ENCODE measurements around the gene PPP2R3C.
"Not testable (repeated sequence)": the region's sequence is repeated elsewhere in the genome, so short reads cannot be mapped to it uniquely, and the experiment has no call there.

PPP2R3C gene

DNA sequence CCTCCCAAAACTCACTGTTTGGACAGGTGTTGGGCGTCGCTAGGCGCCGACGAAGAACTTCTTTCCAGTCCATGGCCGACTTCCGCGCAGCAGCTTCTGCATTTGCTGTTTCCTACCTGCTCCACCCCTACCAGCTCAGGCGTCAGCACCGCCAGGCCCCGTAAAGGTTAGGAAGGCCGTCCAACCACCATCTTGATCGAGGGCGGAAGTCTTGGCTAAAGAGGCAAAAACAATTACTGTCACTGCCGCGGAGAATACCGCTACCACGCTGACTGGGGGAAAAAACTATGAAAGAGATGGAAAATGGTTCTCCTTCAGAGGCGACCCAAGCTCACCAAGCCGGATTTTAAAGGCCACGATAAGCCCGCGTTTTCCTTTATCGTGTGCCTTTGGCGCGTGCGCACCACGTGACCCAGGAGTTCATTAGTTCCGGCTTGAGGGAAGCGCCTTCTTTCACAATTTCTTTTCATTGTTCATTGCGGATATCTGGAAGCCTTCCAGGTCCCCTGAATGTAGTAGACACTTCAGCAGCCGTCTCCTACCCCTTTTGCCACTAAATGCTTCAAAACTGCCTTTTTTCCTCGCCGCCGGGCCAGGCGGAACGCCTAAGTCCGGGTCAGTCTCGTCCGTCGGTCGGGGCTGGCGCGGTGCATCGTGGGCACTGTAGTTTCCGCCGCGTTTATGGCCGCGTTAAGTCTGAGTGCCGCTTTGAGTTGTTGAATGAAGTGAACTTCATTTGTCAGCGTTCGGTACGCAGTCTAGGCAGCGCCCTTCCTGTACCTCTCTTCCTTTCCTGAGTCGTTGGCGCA is at the start of gene PPP2R3C, which contains the start of gene PRORP:
Gene PPP2R3C (minus strand): TSS at position 104 of the 809 bp plus-strand sequence. CDS start 31 bp downstream, at position 73.
Gene PRORP (plus strand): TSS at position 666 of the 809 bp plus-strand sequence. CDS start 694 bp downstream, outside the sequence.
- peak; percentile 57 for DNase-seq (ENCODE audit: low read depth)

DNA sequence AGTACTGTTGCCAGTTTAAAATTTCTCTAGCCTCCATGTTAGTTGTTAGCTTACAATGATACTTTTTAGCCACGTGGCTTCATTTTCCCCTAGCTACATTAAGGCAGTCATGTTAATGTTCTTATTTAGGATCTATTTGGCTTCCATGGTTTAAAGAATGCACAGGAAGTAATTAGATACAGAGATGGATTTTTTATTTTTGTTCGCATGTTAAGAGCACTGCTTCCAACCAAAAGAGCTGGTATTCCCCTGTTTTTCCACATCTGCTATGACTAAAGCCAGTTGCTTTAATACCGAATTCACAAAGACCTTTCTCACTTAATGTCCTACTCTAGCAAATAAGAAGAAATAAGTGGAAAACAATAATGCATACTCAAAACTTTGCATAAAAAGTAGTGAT is 45.7 kb upstream of the PPP2R3C start:
- DNase-seq (ENCODE audit: low read depth), result no peak

- DNase-seq (ENCODE audit: low read depth), result no peak
Measured at GRCh38 chr14:35164849-35165248, 43.1 kb upstream of the PPP2R3C start.

- DNase-seq (ENCODE audit: low read depth), result no peak
Measured at GRCh38 chr14:35163384-35163783, 41.6 kb upstream of the PPP2R3C start.

DNA sequence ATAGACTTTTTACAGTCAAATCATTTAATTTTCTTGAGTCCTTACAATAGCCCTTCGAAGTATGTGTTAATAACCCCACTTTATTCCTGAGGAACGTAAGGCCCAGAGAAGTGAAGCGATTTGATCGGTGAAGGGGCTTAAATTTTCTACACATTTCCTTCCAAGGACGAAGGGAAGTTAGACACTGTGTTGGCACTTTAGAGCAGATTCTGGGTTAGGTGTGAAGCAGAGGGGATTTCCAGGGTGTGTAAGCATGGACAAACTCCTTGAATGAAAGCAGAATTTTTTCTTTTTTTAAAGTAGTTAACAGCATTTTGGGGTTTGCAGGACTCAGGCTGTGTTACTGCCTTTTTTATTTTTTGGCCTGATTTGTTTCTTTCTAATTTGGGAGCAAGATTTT is 39.4 kb upstream of the PPP2R3C start:
- DNase-seq (ENCODE audit: low read depth), result no peak

DNA sequence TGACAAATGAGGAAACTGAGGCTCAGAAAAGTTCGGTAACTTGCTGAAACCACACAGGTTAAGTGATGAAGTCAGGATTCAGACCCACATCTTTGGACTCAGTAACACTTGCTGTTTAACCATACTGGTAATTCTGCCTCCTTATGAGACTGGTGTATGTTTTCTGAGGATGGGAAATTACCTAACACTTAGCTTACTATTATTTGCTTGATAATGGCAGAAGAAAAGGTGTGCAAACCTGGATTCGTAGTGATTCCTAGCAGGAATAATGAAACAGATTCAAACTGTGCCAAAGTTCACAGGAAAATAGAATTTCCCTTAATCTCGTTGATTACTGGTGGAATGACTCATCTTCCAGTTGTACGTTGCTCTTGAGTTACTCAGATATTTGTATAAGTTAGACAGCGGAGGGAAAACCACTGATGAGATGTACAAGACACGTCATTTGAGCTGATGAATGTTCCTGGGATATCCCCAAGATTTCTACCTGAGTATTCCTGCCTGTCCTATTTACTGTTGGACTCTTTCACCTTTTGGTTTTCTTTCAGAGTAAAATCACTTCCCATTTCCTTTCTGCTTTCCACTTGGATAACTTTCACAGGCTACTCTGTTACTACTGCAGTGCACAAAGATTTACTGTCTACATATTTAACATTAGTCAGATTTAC is 38.1 kb upstream of the PPP2R3C start:
- no peak for DNase-seq (ENCODE audit: low read depth)

DNA sequence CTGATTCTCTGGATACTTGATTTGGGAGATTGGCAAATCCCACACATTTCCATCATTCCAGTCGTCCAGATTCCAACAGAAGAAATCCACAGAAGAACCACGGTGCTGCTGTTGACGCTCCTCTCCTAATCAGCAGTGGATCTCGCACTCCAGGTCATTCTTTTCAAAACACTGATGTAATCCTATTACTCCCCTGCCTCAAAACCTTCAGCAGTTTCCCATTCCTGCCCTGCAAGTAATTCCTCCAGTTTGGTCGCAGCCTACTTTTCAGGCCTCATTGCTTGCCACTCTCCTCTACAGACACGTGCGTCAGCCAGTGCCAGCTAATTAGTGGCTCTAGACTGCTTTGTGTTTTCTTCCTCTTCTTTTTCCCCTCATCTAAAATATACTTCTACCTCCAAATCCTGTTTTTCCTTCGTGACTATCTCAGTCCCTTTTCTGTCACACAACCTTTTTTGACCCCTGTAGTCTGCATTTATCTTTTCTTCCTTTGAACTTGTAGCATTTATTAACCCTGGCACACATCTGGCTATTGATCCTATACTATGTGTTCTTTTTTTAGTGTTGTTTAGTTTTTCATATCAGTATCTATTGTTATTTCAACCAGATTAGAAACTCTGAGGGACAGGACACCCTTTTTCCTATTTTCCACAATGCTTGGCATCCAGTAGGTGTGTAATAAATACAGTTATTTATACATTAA is 37.3 kb upstream of the PPP2R3C start:
- DNase-seq (ENCODE audit: low read depth), result no peak

DNA sequence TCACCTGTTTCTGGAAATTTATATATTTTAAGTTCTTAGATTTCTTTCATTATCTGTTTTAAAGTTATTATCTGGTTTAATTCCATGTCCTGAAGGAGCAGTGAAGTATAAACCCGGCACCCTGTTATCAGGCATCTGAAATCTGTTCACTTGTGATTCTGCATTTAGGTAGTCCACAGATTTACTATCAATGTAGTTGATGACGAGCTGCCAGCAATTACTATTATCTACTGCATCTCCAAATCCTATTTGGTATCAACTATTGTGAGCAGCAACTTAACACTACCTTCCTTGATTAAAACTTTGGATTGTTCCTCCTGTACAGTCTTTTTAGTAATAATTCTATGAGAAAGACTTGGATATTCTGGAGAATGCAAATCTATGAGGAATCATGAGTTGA is 36.7 kb upstream of the PPP2R3C start:
- no peak for DNase-seq (ENCODE audit: low read depth)

GRCh38 chr14:35155962-35156361 is 34.2 kb upstream of the PPP2R3C start:
- no peak for DNase-seq (ENCODE audit: low read depth)

DNA sequence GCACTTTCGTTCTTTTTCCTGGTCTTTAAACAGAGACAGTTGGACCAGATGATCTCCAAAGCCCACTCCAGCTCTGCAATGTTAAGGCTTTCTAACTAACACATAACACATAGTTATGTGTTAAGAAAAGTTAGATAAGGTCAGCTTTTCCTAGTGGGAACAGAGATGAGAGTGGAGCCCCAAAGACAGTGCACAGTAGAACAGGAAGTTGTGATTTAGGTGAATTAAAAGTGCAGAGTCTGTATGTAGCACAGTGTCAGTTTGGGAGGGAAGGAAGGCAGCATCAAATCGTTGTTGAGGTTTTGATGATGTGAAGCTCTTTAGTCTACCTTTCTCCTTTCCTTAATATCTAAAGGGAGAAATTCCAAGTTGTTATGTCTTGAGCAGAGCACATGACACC is 32.2 kb upstream of the PPP2R3C start:
- DNase-seq (ENCODE audit: low read depth), result no peak

- DNase-seq (ENCODE audit: low read depth), result not testable (repeated sequence)
Measured at GRCh38 chr14:35152531-35152930, 30.7 kb upstream of the PPP2R3C start.

GRCh38 chr14:35149239-35149638 is 27.4 kb upstream of the PPP2R3C start:
- no peak for DNase-seq (ENCODE audit: low read depth)

DNA sequence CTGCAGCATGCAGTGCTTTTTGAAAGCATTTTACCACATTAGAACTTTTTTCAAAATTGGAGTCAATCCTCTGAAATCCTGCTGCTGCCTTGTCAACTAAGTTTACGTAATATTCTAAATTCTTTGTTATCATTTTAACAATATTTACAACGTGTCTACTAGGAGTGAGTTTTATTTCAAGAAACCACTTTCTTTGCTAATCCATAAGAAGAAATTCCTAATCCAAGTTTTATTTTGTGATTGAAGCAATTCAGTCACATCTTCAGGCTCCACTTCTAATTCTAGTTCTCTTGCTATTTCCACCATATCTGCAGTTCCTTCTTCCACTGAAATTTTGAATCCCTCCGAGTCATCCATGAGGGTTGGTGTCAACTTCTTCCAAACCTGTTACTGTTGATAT is 25.9 kb upstream of the PPP2R3C start:
- DNase-seq (ENCODE audit: low read depth), result no peak

- DNase-seq (ENCODE audit: low read depth), result no peak
Measured at GRCh38 chr14:35147186-35147585, 25.4 kb upstream of the PPP2R3C start.

GRCh38 chr14:35146711-35147149 is 24.9 kb upstream of the PPP2R3C start:
- no peak for DNase-seq (ENCODE audit: low read depth)

GRCh38 chr14:35144029-35144428 is 22.2 kb upstream of the PPP2R3C start:
- DNase-seq (ENCODE audit: low read depth), result no peak

DNA sequence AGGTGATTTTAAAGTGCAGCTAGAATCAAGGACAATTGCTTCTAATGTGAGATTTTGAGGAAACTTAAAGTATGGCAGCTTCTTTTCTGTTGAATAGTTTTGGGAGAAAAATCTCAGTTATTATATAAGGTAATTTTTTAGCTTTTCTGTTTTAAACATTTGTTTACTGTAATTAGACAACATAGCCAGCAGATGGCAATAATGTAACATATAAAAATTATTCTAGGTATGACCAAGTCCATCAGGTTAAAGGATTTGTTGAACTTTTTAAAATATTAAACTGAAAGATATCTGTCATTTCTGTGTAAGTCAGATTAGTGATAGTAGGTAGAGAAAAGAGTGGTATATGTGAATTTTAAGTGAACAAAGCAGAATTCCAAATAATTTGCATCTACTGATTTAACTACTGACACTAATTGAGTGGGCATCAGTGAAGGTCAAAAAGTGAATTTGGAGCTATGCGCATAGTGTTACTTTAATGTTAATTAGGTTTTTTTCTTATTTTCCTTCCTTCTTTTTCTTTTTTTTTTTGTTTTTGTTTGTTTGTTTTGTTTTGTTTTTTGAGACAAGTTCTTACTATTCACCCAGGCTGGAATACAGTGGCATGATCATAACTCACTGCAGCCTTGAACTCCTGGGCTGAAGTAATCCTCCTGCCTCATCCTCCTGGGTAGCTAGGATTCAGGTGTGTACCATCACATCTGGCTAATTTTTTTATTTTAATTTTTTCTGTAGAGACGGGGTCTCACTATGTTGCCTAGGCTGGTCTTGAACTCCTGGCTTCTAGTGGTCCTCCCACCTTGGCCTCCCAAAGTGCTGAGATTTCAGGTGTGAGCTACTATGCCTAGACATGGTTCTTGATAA is 19.2 kb upstream of the PPP2R3C start:
- no peak for DNase-seq (ENCODE audit: low read depth)

GRCh38 chr14:35138585-35138984 is 16.8 kb upstream of the PPP2R3C start:
- DNase-seq (ENCODE audit: low read depth), result no peak

- no peak for DNase-seq (ENCODE audit: low read depth)
Measured at GRCh38 chr14:35134329-35135123, 12.7 kb upstream of the PPP2R3C start.

- DNase-seq (ENCODE audit: low read depth), result no peak
Measured at GRCh38 chr14:35133542-35134328, 11.9 kb upstream of the PPP2R3C start.

All from stimulated activated CD8-positive, alpha-beta memory T cell treated with anti-CD3 and anti-CD28 coated beads, Interleukin-15, amount 100 ng/mL, for 24 hours (primary cell).